Stimulated activated CD8-positive, alpha-beta memory T cell treated with anti-CD3 and anti-CD28 coated beads, Interleukin-15, amount 100 ng/mL, for 1 hour (primary cell): ENCODE results near the gene WDR3.

Experiments used
- DNase-seq: peaks from one replicate; pipeline ENCODE4 v3.0.0-alpha.2; 2020; ENCODE audit warnings: low read depth

Gene WDR3

GRCh38 chr1:117952386-117952785 lies 22.8 kb downstream of the WDR3 start:
- DNase-seq: no peak

DNA sequence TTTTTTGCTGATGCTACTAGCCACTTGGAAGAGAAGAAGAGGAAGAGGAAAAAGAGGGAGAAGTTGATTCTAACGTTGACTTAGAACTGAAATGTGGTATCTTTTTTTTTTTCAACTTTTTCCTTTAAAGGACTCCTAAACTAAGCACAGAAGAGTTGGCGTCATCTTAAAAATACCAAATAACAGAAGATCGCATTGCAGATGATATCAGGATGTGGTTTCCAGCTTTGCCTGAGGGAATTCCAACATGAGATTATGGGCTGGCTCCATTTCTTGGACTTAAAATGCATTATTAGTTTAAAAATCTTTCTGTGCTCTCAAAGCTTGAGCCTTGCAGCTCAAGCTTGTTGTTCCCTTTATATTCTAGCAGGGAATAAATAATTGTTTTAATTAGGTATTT lies 29.8 kb downstream of the WDR3 start:
- no peak for DNase-seq

GRCh38 chr1:117964290-117965038 lies 34.9 kb downstream of the WDR3 start:
- DNase-seq: no peak

- DNase-seq: no peak
Measured at GRCh38 chr1:117967477-117967876, 37.9 kb downstream of the WDR3 start.

DNA sequence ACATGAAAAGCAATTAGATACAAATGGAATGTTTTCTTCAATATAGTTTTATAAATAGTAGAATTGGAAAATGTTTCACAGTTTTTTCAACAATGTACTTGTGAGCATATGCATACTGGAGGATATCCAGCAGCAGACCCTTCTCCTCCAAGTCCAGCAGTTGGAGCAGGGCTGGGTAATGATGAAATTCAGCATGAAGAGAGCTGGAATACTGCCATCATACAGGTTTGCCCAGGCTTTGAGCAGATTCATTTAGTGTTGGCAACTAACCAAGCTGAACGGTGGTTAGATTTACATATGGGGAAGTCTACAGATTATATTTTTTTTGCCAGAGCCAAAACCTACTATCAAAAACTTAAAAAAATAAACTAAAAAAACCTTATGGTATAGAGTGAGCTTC lies 38.3 kb downstream of the WDR3 start:
- DNase-seq: no peak

GRCh38 chr1:117970252-117970651 lies 40.7 kb downstream of the WDR3 start:
- no peak for DNase-seq

- no peak for DNase-seq
Measured at GRCh38 chr1:117971777-117972176, 42.2 kb downstream of the WDR3 start.

GRCh38 chr1:117976381-117976780 lies 46.8 kb downstream of the WDR3 start:
- no peak for DNase-seq

DNA sequence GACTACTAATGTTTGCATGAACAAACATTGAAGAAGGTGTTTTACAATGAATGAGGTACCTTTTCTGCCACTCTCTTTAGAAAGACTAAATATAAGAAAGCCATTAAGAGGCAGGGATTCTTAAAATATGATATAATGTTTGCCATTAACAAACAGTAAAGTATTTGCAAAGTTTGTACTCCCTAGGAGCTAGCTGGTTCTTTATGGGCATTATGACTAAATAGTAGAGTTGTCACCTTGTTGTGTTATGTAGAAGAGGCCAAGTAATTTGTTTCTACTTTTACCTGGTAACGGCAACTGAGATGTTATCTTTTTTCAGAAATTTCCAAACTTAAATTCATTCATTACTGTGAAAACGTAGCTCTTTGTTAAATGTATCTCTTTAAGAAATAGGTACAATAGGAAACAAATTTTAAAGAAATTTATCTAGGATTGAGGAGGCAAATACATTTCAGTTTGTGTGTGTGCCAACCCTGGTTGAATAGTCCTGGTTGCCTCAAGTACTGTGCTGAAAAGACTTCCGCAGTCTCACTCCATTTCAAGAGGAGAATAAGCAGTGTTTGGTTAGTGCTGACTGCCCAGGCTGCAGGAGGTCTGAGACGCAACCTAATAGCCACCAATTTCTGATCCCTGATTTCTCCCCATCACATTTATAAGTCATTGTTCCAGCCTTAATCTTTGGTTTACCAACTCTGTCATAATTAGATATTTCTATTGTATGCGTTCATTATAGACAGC lies 52.1 kb downstream of the WDR3 start:
- no peak for DNase-seq

DNA sequence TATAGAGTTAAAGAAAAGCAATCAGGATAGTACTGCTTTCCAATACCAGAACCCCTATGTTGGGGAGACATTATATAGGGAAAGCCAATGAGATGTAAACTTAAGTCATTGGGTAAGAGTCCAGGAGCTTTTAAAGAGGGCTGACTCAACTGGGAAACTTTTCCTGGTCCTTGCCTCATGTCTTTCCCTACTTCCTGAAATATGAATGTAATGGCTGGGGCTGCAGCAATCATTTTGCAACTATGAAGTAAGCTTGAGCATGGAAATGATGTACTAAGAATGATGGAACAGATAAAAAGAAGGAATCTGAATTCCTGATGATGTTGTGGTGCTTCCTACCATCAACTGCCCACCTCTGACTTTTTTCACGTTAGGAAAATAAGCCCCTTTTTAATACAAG lies 55.7 kb downstream of the WDR3 start:
- no peak for DNase-seq

- no peak for DNase-seq
Measured at GRCh38 chr1:117985973-117986372, 56.4 kb downstream of the WDR3 start.

DNA sequence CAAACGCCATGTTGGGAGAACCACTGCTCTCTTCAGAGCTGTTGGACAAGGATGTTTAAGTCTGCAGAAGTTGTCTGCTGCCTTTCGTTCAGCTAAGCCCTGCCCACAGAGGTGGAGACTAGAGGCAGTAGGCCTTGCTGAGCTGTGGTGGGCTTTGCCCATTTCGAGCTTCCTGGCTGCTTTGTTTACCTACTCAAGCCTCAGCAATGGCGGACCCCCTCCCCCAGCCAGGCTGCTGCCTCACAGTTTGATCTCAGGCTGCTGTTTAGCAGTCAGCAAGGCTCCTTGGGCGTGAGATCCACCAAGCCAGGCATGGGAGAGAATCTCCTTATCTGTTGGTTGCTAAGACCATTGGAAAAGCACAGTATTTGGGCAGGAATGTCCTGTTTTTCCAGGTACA lies 74.8 kb downstream of the WDR3 start:
- no peak for DNase-seq

- no peak for DNase-seq
Measured at GRCh38 chr1:118007391-118007790, 77.9 kb downstream of the WDR3 start.

DNA sequence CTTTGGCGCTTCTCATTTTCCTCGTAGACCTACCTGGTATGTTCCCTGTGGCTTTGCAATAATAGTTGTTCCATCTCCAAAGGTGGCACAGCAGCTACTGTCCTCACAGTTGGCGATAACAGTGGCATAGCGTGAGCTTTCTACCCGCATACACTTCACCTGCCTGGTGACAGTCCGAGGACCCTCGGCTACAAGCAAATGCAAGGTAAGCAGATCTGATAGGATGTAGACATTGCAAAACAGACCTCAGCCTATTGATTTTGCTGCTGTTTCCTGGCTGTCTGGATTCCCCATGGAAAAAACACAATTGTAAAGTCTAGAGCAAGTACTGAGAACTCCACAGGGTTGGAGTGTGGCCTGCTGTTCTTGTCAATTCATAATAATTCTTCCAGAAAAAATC lies 78.5 kb downstream of the WDR3 start:
- no peak for DNase-seq

GRCh38 chr1:118012515-118013124 lies 83.1 kb downstream of the WDR3 start:
- DNase-seq: no peak

GRCh38 chr1:118013336-118013735 lies 83.8 kb downstream of the WDR3 start:
- no peak for DNase-seq

GRCh38 chr1:118013938-118014337 lies 84.4 kb downstream of the WDR3 start:
- no peak for DNase-seq
